ENCODE measurements around the gene SPATA7.
"Not testable (repeated sequence)": the region's sequence is repeated elsewhere in the genome, so short reads cannot be mapped to it uniquely, and the experiment has no call there.

SPATA7 gene, protein sequence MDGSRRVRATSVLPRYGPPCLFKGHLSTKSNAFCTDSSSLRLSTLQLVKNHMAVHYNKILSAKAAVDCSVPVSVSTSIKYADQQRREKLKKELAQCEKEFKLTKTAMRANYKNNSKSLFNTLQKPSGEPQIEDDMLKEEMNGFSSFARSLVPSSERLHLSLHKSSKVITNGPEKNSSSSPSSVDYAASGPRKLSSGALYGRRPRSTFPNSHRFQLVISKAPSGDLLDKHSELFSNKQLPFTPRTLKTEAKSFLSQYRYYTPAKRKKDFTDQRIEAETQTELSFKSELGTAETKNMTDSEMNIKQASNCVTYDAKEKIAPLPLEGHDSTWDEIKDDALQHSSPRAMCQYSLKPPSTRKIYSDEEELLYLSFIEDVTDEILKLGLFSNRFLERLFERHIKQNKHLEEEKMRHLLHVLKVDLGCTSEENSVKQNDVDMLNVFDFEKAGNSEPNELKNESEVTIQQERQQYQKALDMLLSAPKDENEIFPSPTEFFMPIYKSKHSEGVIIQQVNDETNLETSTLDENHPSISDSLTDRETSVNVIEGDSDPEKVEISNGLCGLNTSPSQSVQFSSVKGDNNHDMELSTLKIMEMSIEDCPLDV

DNA sequence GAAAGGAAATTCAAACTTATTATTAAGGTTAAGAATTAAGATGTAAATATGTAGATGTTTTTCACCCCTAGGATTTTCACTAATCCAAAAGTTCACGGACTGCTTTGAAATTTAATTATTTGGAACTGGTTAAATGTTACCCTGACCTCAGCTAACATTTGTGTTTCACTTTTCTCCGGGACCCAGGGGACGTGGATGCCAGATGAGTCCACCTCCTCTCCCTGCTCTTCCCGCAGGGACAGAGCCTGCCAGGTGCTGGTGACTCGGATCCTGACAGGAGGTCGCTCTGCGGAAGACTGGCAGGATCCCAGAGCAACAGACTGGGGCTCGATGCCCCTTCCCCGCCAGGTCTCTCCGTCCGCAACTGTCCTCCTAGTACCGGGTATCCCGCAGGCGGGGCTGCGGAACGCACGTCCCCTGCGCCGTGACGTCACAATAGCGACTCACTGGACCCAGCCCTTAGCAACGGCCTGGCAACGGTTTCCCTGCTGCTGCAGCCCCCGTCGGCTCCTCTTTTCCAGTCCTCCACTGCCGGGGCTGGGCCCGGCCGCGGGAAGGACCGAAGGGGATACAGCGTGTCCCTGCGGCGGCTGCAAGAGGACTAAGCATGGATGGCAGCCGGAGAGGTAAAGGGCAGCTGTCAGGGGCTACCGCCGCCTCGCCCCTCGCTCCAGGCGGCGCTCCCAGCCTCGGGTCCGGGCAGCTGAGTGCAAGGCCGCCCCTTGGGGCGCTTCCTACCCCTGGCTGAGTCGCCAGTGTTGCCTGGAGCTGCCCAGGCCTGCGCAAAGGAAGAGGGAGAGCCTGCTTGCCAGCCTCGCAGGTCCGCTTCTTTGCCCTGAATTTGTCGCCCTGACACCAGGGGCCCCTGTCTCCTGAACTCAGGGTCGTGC is at the start of gene SPATA7:
SPATA7 (plus strand) TSS at position 446 of the 890 bp plus-strand sequence; CDS start at position 608, 162 bp downstream.
- DNase-seq, result peak; percentile 92

DNA sequence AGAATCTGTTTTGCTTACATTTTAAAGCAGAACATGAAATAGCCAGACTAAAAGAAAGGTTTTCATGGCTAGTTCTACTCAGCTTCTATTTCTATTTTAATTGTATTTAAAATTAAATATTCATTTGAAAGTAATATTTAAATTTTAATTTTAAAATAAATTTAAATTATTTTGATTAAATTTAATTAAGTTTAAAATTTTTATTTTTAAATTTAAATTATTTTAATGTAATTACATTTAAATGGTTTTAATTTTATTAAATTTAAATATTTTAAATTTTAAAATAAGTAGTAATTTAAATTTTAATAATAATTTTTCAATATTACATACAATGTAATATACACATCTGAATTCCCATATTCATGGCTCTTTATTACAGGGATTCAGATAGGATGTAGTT is 45.1 kb upstream of the SPATA7 start:
- no peak for DNase-seq

DNA sequence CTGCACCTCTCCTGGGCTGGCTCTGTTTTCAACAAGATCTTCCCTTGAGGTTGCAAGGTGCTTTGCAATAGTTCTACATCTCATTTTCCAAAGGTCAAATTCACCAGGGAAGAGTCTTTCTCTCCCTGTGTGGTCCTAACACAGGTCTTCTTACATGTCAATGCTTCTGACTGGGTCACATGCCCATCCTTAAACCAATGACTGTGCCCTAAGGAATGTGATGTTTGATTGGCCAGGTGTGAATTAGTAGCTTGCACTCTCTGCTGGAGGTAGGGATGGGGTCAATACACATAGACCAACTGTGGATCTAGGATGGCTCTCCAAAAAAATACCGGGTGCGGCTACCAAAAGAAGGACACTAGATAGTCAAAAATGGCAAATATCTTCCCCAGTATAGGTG is 42.5 kb upstream of the SPATA7 start:
- DNase-seq, result no peak

DNA sequence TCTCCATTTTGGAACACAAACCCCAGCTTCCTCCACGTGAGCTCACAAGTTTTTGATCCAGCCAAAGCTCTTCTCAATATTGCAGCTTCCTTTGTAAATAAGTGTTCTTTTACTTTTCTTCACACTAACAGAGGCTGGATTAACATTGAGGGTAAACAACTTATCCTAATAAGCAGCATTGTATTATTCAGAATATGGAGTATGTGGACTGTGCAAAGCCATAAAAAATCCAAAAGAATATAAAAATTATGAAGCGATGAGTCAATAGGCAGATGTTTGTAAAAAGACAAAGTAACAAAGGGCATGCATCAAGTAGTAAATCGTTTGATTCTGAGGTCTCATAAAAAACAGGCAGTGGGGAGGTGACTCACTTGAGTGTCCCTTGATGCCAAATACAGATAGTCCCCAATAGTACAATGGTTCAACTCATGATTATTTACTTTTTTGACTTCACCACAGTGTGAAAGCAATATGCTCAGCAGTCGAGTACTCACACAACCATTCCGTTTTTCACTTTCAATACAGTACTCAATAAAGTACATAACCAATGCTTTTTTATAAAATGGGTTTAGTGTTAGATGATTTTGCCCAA is 39.3 kb upstream of the SPATA7 start:
- DNase-seq, result no peak

DNA sequence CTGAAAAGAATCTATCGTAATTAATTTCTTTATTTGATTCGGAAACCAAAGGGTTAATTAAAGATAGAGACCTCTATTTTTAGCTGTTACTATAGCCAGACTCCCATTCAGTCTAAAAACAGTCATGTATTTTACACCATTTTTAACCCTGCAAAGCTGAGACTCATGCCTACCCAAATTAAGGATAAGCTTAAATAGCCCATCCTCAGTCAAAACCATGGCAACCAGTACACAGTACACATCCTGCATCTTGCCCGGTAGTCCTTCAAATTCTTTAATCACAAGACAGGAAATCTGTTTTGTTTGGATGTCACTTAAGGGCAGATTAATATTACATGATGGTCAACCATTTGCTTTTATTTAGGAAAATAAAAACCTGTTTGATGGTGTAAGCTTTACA is 36.9 kb upstream of the SPATA7 start:
- DNase-seq, result no peak

DNA sequence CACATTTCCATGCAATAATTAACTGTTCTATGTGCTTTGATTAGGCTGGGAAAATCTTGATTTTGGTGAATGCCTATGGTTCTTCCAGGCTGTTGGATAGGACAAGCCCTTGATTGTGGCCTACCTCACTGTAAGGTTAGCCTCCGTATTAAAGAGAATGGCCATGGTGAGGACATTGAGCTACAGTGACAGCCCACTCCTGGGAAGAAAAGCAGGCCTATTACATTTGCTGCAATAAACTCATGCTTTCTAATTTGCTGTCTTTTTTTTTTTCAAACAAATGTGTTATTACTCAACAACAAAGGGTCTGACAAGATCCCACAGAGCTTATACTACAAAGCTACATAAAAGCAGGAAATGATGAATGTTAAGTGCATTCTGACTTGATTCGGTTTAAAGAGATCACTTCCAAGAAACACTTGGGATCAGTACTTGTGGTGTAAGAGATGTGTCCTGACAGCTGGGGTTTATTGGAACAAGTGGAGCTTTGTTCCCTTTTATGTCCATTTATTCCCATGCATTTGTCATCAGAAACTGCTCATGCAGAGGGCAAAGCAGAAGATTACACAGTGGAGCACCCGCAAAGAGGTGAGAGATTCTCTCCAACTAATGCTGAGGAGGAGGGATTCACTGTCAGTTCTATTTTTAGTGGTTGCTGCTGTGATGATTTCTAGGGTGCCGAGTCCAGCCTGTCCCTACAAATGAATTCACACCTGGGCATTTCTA is 33.3 kb upstream of the SPATA7 start:
- no peak for DNase-seq

DNA sequence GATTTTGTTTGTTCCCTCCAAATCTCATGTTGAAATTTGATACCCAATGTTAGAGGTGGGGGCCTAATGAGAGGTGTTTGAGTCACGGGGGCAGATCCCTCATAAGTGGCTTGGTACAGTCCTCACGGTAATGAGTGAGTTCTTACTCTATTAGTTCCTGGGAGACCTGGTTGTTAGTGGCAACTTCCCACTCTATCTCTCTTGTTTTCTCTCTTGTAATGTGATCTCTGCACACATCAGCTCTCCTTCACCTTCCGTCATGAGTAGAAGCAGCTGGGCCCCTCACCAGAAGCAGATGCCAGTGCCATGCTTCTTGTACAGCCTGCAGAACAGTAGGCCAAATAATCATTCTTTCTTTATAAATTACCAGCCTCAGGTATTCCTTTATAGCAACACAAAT is 32.8 kb upstream of the SPATA7 start:
- DNase-seq, result no peak

DNA sequence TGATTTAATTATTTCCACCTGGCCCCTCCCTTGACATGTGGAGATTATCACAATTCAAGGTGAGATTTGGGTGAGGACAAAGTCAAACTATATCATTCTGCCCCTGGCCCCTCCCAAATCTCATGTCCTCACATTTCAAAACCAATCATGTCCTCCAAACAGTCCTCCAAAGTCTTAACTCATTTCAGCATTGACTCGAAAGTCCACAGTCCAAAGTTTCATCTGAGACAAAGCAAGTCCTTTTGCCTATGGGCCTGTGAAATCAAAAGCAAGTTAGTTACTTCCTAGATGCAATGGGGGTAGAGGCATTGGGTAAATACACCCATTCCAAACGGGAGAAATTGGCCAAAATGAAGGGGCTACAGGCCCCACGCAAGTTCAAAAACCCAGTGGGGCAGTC is 31.1 kb upstream of the SPATA7 start:
- no peak for DNase-seq

DNA sequence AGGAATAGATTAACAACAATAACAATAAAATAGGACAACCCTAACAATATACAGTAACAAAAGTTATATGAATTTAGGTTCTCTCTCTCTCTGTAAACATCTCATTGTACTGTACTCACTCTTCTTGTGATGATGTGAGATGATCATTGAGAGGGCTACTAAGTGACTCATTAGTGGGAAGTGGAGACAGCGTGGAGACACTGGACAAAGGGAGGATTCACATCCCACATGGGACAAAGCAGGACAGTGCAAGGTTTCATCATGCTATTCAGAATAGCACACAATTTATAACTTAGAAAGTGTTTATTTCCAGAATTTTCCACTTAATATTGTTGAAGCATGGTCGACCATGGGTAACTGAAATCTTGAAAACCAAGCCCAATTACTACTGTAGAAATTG is 26.0 kb upstream of the SPATA7 start:
- no peak for DNase-seq

DNA sequence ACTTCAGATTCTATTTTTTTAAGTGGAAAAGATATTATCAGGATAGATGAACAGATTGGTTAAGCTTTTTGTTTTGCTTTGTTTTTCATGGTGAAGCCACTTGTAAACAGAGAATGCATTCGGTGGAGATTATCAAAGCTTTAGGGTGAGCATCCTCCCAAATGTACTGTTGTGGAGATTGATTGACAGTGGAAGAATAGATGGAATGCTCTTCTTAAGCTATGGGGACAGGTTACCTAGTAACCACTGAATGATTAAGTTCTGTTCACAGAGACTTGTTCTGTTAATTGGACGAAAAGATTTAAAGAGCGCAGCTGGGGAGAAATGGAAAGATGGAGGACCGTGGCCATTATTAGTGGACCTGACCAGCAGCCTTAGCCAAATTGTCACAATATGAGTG is 21.8 kb upstream of the SPATA7 start:
- no peak for DNase-seq

DNA sequence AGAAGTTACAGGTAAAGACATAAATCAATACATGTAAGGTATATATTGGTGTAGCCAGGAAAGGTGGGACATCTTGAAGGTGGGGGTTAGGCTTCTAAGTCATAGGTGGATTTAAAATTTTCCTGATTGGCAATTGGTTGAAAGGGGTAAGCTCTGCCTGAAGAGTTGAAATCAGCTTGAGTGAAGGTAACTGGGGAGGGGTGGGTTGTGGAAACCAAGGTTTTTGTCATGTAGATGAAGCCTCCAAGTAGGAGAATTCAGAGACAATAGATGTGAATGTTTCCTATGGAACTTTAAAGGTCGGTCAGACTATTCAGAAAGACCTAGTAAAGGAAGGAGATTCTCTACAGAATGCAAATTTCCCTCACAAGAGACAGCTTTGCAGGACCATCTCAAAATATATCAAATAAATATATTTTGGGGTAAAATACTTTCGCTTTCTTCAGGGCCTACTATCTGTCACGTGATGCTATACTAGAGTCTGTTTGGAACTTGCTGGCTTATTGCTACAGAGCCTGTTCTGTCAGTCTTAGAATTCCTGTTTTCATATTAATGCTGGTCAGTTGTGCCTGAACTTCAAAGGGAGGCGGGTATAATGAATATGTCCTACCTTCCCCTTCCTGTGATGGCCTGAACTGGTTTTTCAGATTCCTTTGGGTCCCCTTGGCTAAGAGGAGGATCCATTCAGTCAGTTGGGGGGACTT is 20.6 kb upstream of the SPATA7 start:
- DNase-seq, result no peak

DNA sequence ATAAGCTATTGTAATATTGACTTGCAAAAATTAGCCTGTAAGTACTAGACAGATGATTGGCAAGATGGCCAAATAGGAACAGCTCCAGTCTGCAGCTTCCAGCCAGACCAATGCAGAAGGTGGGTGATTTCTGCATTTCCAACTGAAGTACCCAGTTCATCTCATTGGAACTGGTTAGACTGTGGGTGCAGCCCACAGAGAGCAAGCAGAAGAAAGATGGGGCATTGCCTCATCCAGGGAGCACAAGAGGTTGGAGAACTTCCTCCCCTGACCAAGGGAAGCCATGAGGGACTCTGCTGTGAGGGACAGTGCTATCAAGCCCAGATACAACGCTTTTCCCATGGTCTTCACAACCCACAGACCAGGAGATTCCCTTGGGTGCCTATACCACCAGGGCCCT is 16.0 kb upstream of the SPATA7 start:
- DNase-seq, result no peak

DNA sequence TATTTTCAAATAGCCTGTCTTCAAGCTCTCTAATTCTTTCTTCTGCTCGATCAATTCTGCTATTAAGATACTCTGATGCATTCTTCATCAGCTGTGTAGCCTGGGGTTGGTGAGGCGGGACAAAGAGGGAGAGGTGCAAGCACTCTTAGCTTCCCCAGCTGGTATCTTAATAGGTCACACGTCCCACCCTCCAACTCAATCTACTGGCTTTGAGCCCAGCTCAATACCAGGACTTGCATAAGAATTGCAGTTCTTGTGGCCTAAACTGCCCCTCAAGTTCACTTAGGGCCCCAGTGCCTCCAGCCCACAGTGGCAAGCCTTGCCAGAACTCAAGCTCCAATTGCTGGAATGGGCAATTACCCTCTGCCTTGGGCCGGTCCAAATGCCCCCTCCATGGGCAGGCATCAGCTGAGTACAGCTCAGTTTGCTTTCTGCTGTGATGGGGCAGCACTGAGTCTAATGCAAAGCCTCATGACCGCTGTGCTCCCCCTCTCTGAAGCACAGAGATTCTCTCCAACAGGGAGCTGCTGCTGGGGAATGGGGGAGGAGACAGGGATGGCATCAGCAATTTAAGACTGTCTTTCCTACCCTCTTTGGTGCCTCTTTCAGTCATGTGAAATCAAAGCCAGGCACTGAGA is 5.6 kb upstream of the SPATA7 start:
- DNase-seq, result no peak

DNA sequence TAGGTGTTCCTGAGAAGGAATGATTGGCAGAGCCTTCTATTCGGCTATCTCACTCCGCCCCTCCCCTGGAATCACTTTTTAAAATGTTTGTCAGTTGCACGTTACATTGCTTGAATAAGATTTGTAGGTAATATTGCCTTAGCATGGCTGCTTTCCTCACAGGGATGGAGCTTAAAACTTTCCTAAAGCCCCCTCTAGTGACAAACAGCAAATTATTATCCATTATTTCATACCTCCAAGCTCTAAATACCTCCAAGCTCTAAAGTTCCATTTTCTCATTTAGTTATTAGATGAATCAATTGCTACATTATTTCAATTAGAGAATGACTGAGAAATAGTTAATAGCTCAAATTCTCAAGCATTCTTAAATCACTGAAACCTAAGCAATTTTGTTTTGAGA is 5.1 kb upstream of the SPATA7 start:
- no peak for DNase-seq

DNA sequence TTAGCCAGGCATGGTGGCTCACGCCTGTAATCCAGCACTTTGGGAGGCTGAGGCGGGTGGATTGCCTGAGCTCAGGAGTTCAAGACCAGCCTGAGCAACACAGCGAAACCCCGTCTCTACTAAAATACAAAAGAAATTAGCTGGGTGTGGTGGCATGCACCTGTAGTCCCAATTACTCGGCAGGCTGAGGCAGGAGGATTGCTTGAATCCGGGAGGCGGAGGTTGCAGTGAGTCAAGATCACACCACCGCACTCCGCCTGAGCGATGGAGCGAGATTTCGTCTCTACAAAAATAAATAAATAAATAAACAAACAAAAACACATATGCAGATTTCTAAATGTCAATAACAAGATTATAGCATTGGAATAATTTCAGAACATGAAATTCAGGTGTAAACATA is 3.8 kb upstream of the SPATA7 start:
- DNase-seq, result not testable (repeated sequence)

DNA sequence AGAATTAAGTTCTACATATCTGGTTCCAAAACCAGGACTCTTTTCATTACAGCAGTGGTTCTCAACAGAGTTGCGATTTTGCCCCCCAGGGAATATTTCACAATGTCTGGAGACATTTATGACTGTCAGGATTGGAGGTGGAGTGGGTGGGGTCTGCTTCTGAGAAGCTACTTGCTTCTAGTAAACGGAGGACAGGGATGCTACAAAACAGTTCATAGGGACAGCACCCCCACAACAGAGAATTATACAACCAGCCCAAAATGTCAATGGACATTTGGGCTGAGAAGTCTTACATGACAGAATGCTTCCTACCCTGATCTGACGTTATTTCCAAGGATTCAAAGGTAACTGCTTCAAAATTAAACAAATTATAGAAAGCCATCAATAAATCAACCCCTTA is 739 bp upstream of the SPATA7 start:
- DNase-seq, result no peak

DNA sequence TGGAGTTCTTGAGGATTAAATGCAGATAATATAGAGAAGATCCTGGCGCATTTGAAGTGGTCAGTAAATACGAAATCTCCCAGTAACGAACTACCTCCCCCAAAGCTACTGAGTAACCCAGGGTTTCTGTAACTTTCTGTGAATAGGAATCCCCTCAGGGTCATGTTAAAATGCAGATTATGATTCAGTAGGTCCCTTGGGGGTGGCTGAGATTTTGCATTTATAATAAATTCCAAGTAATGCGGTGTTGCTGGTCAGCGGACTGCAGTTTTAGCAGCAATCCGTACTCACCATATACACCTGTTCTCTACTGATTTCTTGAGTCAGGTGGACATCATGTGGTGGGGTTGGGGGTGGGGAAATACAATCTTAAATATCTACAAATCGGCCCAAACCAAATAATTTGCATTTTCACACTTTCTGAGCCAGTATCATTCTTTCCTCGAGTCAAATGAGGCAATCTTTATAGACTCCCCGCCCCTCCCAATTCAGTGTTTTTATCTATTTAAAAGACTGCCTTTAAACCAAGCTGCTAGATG is 868 bp downstream of the SPATA7 start:
- DNase-seq, result no peak

DNA sequence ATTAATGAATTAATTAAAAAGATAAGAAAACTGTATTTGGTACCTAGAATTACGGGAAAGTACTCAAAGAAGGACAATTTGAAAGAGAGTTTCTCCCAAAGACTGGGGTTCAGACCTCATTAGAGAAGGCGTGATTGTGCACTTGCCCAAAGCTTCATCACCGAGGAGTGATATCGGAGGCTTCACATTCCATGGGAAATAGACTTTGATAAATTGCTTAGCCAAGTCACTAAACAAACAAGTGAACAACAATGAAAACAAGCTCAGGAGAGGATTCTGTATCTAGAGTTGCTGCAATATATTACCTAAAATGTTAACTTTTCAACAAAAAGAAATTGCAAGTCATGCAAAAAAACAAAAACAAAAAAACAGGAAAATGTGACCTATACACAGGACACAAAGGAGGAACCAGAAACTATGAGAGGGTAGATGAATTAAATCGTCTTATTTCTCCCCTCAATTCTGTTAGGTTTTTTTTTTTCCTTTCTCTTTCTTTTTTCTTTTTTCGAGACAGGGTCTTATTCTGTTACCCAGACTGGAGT is 3.4 kb downstream of the SPATA7 start:
- DNase-seq, result no peak

DNA sequence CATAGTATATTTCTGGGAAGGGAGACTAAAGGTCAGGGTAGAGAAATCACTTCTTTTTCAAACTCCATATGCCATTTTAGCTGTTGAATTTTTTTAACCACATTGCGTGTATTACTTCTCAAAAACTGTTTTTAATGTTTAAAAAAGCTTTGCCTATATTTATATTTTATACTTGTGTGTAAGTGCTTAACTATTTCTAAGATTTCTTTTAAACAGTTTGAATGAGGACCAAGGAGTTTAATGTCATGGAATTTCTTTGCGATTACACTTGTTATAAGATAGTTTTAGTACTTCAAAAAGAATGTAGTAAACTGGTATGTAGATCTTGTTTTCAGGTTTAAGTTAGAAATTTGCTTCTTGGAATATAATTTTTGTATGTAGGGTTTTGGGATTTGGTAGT is 7.2 kb downstream of the SPATA7 start:
- DNase-seq, result no peak

DNA sequence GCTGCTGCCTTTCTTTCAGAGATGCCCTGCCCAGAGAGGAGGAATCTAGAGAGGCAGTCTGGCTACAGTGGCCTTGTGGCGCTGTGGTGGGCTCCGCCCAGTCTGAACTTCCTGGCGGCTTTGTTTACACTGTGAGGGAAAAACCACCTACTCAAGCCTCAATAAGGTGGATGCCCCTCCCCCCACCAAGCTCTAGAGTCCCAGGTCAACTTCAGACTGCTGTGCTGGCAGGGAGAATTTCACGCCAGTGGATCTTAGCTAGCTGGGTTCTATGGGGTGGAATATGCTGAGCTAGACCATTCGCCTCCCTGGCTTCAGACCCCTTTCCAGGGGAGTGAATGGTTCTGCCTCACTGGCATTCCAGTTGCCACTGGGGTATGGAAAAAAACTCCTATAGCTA is 25.6 kb downstream of the SPATA7 start:
- DNase-seq, result no peak

DNA sequence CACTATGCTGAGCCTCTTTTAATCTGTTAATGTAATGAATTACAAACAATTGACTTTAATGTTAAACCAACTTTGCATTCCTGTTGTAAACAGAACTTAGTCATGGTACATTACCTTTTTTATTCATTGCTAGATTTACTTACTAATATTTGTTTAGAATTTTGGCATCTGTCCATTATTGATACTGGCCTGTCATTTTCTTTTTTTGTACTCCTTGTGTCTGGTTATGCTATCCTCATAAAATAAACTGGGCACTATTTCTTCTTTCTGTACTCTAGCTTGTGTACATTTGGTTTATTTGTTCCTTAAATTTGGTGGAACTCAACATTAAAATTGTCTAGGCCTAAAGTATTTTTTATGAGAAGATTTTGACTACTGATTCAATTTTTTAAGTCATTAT is 32.1 kb downstream of the SPATA7 start:
- no peak for DNase-seq
